Effector memory CD8-positive, alpha-beta T cell (primary cell): ENCODE measurements around the gene COL9A3.
"Not testable (repeated sequence)": the region's sequence is repeated elsewhere in the genome, so short reads cannot be mapped to it uniquely, and the experiment has no call there.

ENCODE experiments used
- ATAC-seq: fragments of 150-1000 bp; cut with Tn5 transposase; replicated peaks from 2 replicates; pipeline ENCODE4 v1.10.0; 2021; ENCODE audit warnings: mild to moderate bottlenecking, moderate library complexity
- DNase-seq, 3 experiments: peaks; one replicate each; pipeline ENCODE4 v3.0.0; 2021
- H3K27ac Mint-ChIP-seq, 2 donors: one replicate each; pipeline ENCODE4 v1.8.0; 2022; ENCODE audit warnings: mild to moderate bottlenecking in 2 of 2, mixed read lengths in 2 of 2, moderate library complexity in 2 of 2
- H3K27me3 Mint-ChIP-seq, 2 donors: one replicate each; pipeline ENCODE4 v1.8.0; 2022; ENCODE audit warnings: mixed read lengths in 2 of 2
- H3K36me3 Mint-ChIP-seq: one replicate; pipeline ENCODE4 v1.8.0; 2022; ENCODE audit warnings: mild to moderate bottlenecking, moderate library complexity, mixed read lengths; ENCODE audit not compliant: insufficient read depth
- H3K4me1 Mint-ChIP-seq, 2 donors: one replicate each; pipeline ENCODE4 v1.8.0; 2022; ENCODE audit warnings: low read depth in 2 of 2, mixed read lengths in 2 of 2
- H3K4me3 Mint-ChIP-seq, 2 donors: one replicate each; pipeline ENCODE4 v1.8.0; 2022; ENCODE audit warnings: mild to moderate bottlenecking in 2 of 2, mixed read lengths in 2 of 2, moderate library complexity in 2 of 2
- H3K9me3 Mint-ChIP-seq, 2 donors: one replicate each; pipeline ENCODE4 v1.8.0; 2022; ENCODE audit warnings: mixed read lengths in 2 of 2

COL9A3 gene

GRCh38 chr20:62853304-62853703 lies 36.5 kb downstream of the COL9A3 start:
- H3K4me3 Mint-ChIP-seq, DNase-seq, H3K27me3 Mint-ChIP-seq, ATAC-seq, H3K27ac Mint-ChIP-seq, H3K9me3 Mint-ChIP-seq: not testable (repeated sequence)
- Mint-ChIP-seq H3K4me1 (peaks cover 6 to 16% of the 10 kb centered on the region in 2 donors), H3K36me3 (peaks cover 11% of the 10 kb centered on the region)

- Mint-ChIP-seq H3K4me1 (peaks cover 8 to 14% of the 10 kb centered on the region in 2 donors), H3K36me3 (peaks cover 11% of the 10 kb centered on the region), H3K4me3 (no peak overlapping the region), H3K9me3 (no peaks in the 10 kb centered on the region), H3K27ac (no peak overlapping the region), H3K27me3 (no peaks in the 10 kb centered on the region)
- DNase-seq (no peak), ATAC-seq (no peak)
These were observed 37.3 kb downstream of the COL9A3 start for GRCh38 chr20:62854121-62854520.

GRCh38 chr20:62855120-62855519 lies 38.3 kb downstream of the COL9A3 start:
- no peaks in the 10 kb centered on the region for H3K27me3 Mint-ChIP-seq
- peaks cover 9 to 15% of the 10 kb centered on the region in 2 donors for H3K4me1 Mint-ChIP-seq
- H3K27ac Mint-ChIP-seq: no peak overlapping the region
- H3K4me3 Mint-ChIP-seq: no peak overlapping the region
- ATAC-seq: no peak
- no peak for DNase-seq
- no peaks in the 10 kb centered on the region for H3K9me3 Mint-ChIP-seq
- peaks cover 13% of the 10 kb centered on the region for H3K36me3 Mint-ChIP-seq

- DNase-seq (no peak), ATAC-seq (no peak)
- no peaks in the 10 kb centered on the region for H3K9me3 Mint-ChIP-seq
- H3K27ac Mint-ChIP-seq: no peak overlapping the region
- H3K4me1 Mint-ChIP-seq: peaks cover 12 to 14% of the 10 kb centered on the region in 2 donors
- H3K4me3 Mint-ChIP-seq: no peak overlapping the region
- no peaks in the 10 kb centered on the region for H3K27me3 Mint-ChIP-seq
- H3K36me3 Mint-ChIP-seq: peaks cover 21% of the 10 kb centered on the region
These were observed 40.2 kb downstream of the COL9A3 start for GRCh38 chr20:62856931-62857619.

- DNase-seq: no peak
- H3K4me3 Mint-ChIP-seq: peak overlapping the region in 1 of 2 donors; percentile 55
- H3K27ac Mint-ChIP-seq: no peak overlapping the region
- peaks cover 9 to 14% of the 10 kb centered on the region in 2 donors for H3K4me1 Mint-ChIP-seq
- H3K27me3 Mint-ChIP-seq: no peaks in the 10 kb centered on the region
- no peak for ATAC-seq
- peaks cover 21% of the 10 kb centered on the region for H3K36me3 Mint-ChIP-seq
- no peaks in the 10 kb centered on the region for H3K9me3 Mint-ChIP-seq
These were observed 41.4 kb downstream of the COL9A3 start for GRCh38 chr20:62858058-62858830.

GRCh38 chr20:62859721-62860120 lies 42.9 kb downstream of the COL9A3 start:
- H3K27ac Mint-ChIP-seq: no peak overlapping the region
- no peak for ATAC-seq
- H3K36me3 Mint-ChIP-seq: peaks cover 21% of the 10 kb centered on the region
- peak overlapping the region; percentile 53 to 68 for H3K4me3 Mint-ChIP-seq
- H3K4me1 Mint-ChIP-seq: peaks cover 9 to 14% of the 10 kb centered on the region in 2 donors
- H3K9me3 Mint-ChIP-seq: no peaks in the 10 kb centered on the region
- no peak for DNase-seq
- H3K27me3 Mint-ChIP-seq: no peaks in the 10 kb centered on the region

- H3K4me1 Mint-ChIP-seq: peaks cover 9 to 14% of the 10 kb centered on the region in 2 donors
- H3K27me3 Mint-ChIP-seq: no peaks in the 10 kb centered on the region
- peak overlapping the region in 1 of 2 donors; percentile 49 for H3K27ac Mint-ChIP-seq
- no peaks in the 10 kb centered on the region for H3K9me3 Mint-ChIP-seq
- peak overlapping the region; percentile 53 to 68 for H3K4me3 Mint-ChIP-seq
- no peak for ATAC-seq
- peaks cover 21% of the 10 kb centered on the region for H3K36me3 Mint-ChIP-seq
- DNase-seq: no peak
These were observed 43.6 kb downstream of the COL9A3 start for GRCh38 chr20:62860391-62860923.

- H3K9me3 Mint-ChIP-seq: no peaks in the 10 kb centered on the region
- DNase-seq (peak; percentile 29 to 50 (median 49)), ATAC-seq (peak; percentile 55)
- no peak overlapping the region for H3K27ac Mint-ChIP-seq
- peaks cover 17% of the 10 kb centered on the region for H3K36me3 Mint-ChIP-seq
- H3K4me3 Mint-ChIP-seq: no peak overlapping the region
- H3K27me3 Mint-ChIP-seq: no peaks in the 10 kb centered on the region
- peaks cover 9 to 14% of the 10 kb centered on the region in 2 donors for H3K4me1 Mint-ChIP-seq
These were observed 44.3 kb downstream of the COL9A3 start for GRCh38 chr20:62860924-62861691.

GRCh38 chr20:62861726-62862336 lies 45.0 kb downstream of the COL9A3 start, which contains the start of gene TCFL5:
TSS of gene TCFL5 (minus strand) at chr20:62861822. CDS start at chr20:62861670, 152 bp downstream.
- Mint-ChIP-seq H3K4me1 (peaks cover 9 to 14% of the 10 kb centered on the region in 2 donors), H3K9me3 (no peaks in the 10 kb centered on the region), H3K27me3 (no peaks in the 10 kb centered on the region), H3K36me3 (peaks cover 16% of the 10 kb centered on the region), H3K4me3 (peak within 1 kb of the TSS; percentile 53 to 68), H3K27ac (peak within 1 kb of the TSS; percentile 16 to 49)
- ATAC-seq (peak; percentile 82), DNase-seq (peak; percentile 92 to 98 (median 97))

- Mint-ChIP-seq H3K27me3 (no peaks in the 10 kb centered on the region), H3K9me3 (no peaks in the 10 kb centered on the region), H3K4me3 (no peak overlapping the region), H3K36me3 (peaks cover 16% of the 10 kb centered on the region), H3K4me1 (peaks cover 5 to 7% of the 10 kb centered on the region in 2 donors), H3K27ac (peak overlapping the region in 1 of 2 donors; percentile 19)
- DNase-seq (no peak), ATAC-seq (no peak)
These were observed 47.4 kb downstream of the COL9A3 start for GRCh38 chr20:62864207-62864606.

GRCh38 chr20:62872184-62872847 lies 55.5 kb downstream of the COL9A3 start:
- no peak for DNase-seq
- Mint-ChIP-seq H3K4me1 (peaks cover 13 to 14% of the 10 kb centered on the region in 2 donors), H3K27me3 (peaks cover 10 to 11% of the 10 kb centered on the region in 2 donors), H3K27ac (no peak overlapping the region), H3K36me3 (peaks cover 8% of the 10 kb centered on the region), H3K4me3 (no peak overlapping the region), H3K9me3 (no peaks in the 10 kb centered on the region)
- ATAC-seq: no peak

- H3K27ac Mint-ChIP-seq: no peak overlapping the region
- H3K4me3 Mint-ChIP-seq: no peak overlapping the region
- no peaks in the 10 kb centered on the region for H3K9me3 Mint-ChIP-seq
- H3K27me3 Mint-ChIP-seq: peaks cover 10 to 11% of the 10 kb centered on the region in 2 donors
- H3K4me1 Mint-ChIP-seq: peaks cover 13 to 14% of the 10 kb centered on the region in 2 donors
- no peak for DNase-seq
- no peak for ATAC-seq
- H3K36me3 Mint-ChIP-seq: peaks cover 8% of the 10 kb centered on the region
These were observed 56.0 kb downstream of the COL9A3 start for GRCh38 chr20:62872862-62873261.
